HepG2 (cell line): ENCODE results near the gene GPR156. TPM values are rescaled to one million over a fixed set of nuclear protein-coding genes. Genes with fewer than 3 reads are reported as not detected.

Experiments used
- ATF3 ChIP-seq: sonication (generic); formaldehyde crosslinking; IDR thresholded peaks from 2 replicates; pipeline ENCODE4 v1.4.0; 2020; ENCODE audit warnings: missing genetic modification reagents
- GATAD2A ChIP-seq: IDR thresholded peaks from 2 replicates; pipeline ENCODE4 v1.6.1; 2016
- HMG20A ChIP-seq: IDR thresholded peaks from 2 replicates; pipeline ENCODE4 v1.6.1; 2016; ENCODE audit warnings: borderline replicate concordance
- HOXA5 ChIP-seq: sonication (generic); formaldehyde crosslinking; IDR thresholded peaks from 2 replicates; pipeline ENCODE4 v1.4.0; 2020; ENCODE audit warnings: missing genetic modification reagents
- KLF16 ChIP-seq, 2 experiments: sonication (generic) in 1 of 2; formaldehyde crosslinking in 1 of 2; IDR thresholded peaks; 2 replicates each; pipeline versions ENCODE4 v1.6.1 to v1.8.0; 2016 to 2023; ENCODE audit warnings: missing genetic modification reagents in 2 of 2, missing compliant biosample characterization in 1 of 2
- LRRFIP1 ChIP-seq: sonication (generic); formaldehyde crosslinking; conservative IDR thresholded peaks from 2 replicates; pipeline ENCODE4 v1.4.0; 2020; ENCODE audit warnings: missing genetic modification reagents
- RXRB ChIP-seq: IDR thresholded peaks from 2 replicates; pipeline ENCODE4 v1.6.1; 2016; ENCODE audit warnings: borderline replicate concordance, missing genetic modification reagents, missing compliant biosample characterization
- SNRNP70 ChIP-seq: fragments of 200-400 bp; formaldehyde crosslinking; IDR thresholded peaks from 2 replicates; pipeline ENCODE4 v1.6.1; 2017; ENCODE audit warnings: mild to moderate bottlenecking, low read depth, low read length, moderate library complexity
- SOX6 ChIP-seq, 2 experiments: fragments of 450-650 bp in 1 of 2; sonication (generic) in 1 of 2; formaldehyde crosslinking in 1 of 2; IDR thresholded peaks; 2 replicates each; pipeline versions ENCODE4 v1.4.0 to v1.6.1; 2017 to 2020; ENCODE audit warnings: antibody characterized with exemption in 1 of 2, mild to moderate bottlenecking in 1 of 2, missing genetic modification reagents in 1 of 2
- WIZ ChIP-seq: sonication (generic); formaldehyde crosslinking; IDR thresholded peaks from 2 replicates; pipeline ENCODE4 v1.5.1; 2020; ENCODE audit warnings: mild to moderate bottlenecking, missing genetic modification reagents
- ZEB1 ChIP-seq: IDR thresholded peaks from 2 replicates; pipeline ENCODE4 v1.6.1; 2012; ENCODE audit warnings: mild to moderate bottlenecking, low read depth, inconsistent platforms; ENCODE audit not compliant: insufficient replicate concordance
- ZNF121 ChIP-seq: sonication (generic); formaldehyde crosslinking; IDR thresholded peaks from 2 replicates; pipeline ENCODE4 v1.5.0; 2020; ENCODE audit warnings: mild to moderate bottlenecking, missing genetic modification reagents
- ZNF383 ChIP-seq: sonication (generic); formaldehyde crosslinking; IDR thresholded peaks from 2 replicates; pipeline ENCODE4 v1.4.0; 2020; ENCODE audit warnings: missing genetic modification reagents, mild to moderate bottlenecking, borderline replicate concordance
- ZNF629 ChIP-seq: sonication (generic); formaldehyde crosslinking; conservative IDR thresholded peaks from 2 replicates; pipeline ENCODE4 v1.5.0; 2020; ENCODE audit warnings: missing genetic modification reagents
- polyA plus RNA-seq, 8 experiments: library from polyadenylated mRNA; depleted of rRNA in 3 of 8; stranded (reverse) in 7 of 8; unstranded in 1 of 8; fragments of >200 nt; fragmentation: Illumina TruSeq in 4 of 8; extraction: Trizol in 4 of 8; gene quantifications; 2 replicates each; pipeline versions ENCODE4 v1.2.1 to v1.2.3, GENCODE V29; 2011 to 2016; ENCODE audit warnings: low read depth in 4 of 8, missing spikeins in 1 of 8, mixed read lengths in 1 of 8; ENCODE audit not compliant: insufficient read depth in 1 of 8
- total RNA-seq, 5 experiments: library from RNA; depleted of rRNA; stranded (reverse); fragments of >200 nt; fragmentation: Illumina TruSeq; extraction: Trizol; gene quantifications; 2 replicates each; pipeline ENCODE4 v1.2.3, GENCODE V29; 2016; ENCODE audit warnings: low read depth in 1 of 5
- TF ChIP-seq, protein P1 (sequence below): IDR thresholded peaks from 2 replicates; pipeline ENCODE4 v1.4.0; 2020; ENCODE audit warnings: mild to moderate bottlenecking, missing genetic modification reagents
- TF ChIP-seq, protein P2 (sequence below), 2 experiments: fragments of 450-650 bp in 1 of 2; sonication (generic) in 1 of 2; formaldehyde crosslinking; IDR thresholded peaks; 2 replicates each; pipeline versions ENCODE4 v1.5.0 to v1.8.0; 2020 to 2022; ENCODE audit warnings: mild to moderate bottlenecking in 1 of 2, missing genetic modification reagents in 1 of 2
- TF ChIP-seq, protein P3 (sequence below): sonication (generic); formaldehyde crosslinking; IDR thresholded peaks from 2 replicates; pipeline ENCODE4 v1.5.0; 2020; ENCODE audit warnings: mild to moderate bottlenecking, missing genetic modification reagents
- TF ChIP-seq, protein P4 (sequence below): sonication (generic); formaldehyde crosslinking; IDR thresholded peaks from 2 replicates; pipeline ENCODE4 v1.4.0; 2020; ENCODE audit warnings: missing genetic modification reagents, borderline replicate concordance

Gene GPR156
- total and polyA plus RNA-seq, 2 of the 13 experiments (the other 11 are each of a cell fraction or from before 2014, with no cell fraction given): not detected

DNA sequence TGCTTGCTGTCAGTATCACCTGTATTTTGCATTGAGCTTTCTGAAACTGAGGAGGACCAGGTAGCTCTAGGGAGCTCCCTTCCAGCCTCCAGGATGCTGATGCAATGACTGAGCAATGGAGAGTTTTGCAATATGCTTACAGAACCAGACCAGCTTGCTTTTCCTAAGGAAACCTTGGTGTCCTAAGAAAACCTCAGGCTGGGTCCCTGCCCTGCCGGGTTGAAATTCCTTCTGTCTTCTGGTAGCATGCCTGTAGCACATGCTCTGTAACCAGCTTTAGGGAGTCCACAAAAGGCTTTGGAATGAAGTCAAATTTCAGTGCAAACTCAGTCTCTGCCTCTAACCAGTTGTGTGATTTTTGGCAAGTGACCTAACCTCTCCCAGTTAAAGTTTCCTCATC, 125.0 kb downstream of the GPR156 start (continued):
- no peak for TF ChIP-seq ZEB1
- TF ChIP-seq ZNF383 (CRISPR knock-in tag): no peak
- TF ChIP-seq, protein P1, sequence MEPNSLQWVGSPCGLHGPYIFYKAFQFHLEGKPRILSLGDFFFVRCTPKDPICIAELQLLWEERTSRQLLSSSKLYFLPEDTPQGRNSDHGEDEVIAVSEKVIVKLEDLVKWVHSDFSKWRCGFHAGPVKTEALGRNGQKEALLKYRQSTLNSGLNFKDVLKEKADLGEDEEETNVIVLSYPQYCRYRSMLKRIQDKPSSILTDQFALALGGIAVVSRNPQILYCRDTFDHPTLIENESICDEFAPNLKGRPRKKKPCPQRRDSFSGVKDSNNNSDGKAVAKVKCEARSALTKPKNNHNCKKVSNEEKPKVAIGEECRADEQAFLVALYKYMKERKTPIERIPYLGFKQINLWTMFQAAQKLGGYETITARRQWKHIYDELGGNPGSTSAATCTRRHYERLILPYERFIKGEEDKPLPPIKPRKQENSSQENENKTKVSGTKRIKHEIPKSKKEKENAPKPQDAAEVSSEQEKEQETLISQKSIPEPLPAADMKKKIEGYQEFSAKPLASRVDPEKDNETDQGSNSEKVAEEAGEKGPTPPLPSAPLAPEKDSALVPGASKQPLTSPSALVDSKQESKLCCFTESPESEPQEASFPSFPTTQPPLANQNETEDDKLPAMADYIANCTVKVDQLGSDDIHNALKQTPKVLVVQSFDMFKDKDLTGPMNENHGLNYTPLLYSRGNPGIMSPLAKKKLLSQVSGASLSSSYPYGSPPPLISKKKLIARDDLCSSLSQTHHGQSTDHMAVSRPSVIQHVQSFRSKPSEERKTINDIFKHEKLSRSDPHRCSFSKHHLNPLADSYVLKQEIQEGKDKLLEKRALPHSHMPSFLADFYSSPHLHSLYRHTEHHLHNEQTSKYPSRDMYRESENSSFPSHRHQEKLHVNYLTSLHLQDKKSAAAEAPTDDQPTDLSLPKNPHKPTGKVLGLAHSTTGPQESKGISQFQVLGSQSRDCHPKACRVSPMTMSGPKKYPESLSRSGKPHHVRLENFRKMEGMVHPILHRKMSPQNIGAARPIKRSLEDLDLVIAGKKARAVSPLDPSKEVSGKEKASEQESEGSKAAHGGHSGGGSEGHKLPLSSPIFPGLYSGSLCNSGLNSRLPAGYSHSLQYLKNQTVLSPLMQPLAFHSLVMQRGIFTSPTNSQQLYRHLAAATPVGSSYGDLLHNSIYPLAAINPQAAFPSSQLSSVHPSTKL (CRISPR knock-in tag): peak; percentile 8; the same call in 1 of the 2 replicates
- 0 out of 2 replicates have a peak, but pooled peaks have one; percentile 43 for TF ChIP-seq HOXA5 (CRISPR knock-in tag)
- TF ChIP-seq, protein P2, sequence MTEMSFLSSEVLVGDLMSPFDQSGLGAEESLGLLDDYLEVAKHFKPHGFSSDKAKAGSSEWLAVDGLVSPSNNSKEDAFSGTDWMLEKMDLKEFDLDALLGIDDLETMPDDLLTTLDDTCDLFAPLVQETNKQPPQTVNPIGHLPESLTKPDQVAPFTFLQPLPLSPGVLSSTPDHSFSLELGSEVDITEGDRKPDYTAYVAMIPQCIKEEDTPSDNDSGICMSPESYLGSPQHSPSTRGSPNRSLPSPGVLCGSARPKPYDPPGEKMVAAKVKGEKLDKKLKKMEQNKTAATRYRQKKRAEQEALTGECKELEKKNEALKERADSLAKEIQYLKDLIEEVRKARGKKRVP (CRISPR knock-in tag; IDR thresholded peaks at IDR 0.05): peak in 1 of 2 experiments; percentile 99; a peak in 2 of 4 replicates
- TF ChIP-seq, protein P3, sequence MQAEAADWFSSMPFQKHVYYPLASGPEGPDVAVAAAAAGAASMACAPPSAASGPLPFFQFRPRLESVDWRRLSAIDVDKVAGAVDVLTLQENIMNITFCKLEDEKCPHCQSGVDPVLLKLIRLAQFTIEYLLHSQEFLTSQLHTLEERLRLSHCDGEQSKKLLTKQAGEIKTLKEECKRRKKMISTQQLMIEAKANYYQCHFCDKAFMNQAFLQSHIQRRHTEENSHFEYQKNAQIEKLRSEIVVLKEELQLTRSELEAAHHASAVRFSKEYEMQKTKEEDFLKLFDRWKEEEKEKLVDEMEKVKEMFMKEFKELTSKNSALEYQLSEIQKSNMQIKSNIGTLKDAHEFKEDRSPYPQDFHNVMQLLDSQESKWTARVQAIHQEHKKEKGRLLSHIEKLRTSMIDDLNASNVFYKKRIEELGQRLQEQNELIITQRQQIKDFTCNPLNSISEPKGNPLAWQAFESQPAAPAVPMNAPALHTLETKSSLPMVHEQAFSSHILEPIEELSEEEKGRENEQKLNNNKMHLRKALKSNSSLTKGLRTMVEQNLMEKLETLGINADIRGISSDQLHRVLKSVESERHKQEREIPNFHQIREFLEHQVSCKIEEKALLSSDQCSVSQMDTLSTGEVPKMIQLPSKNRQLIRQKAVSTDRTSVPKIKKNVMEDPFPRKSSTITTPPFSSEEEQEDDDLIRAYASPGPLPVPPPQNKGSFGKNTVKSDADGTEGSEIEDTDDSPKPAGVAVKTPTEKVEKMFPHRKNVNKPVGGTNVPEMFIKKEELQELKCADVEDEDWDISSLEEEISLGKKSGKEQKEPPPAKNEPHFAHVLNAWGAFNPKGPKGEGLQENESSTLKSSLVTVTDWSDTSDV (CRISPR knock-in tag): no peak
- no peak for TF ChIP-seq SOX6 (IDR thresholded peaks at IDR 0.05)
- TF ChIP-seq SOX6 (CRISPR knock-in tag; IDR thresholded peaks at IDR 0.05): 0 out of 2 replicates have a peak, but pooled peaks have one; percentile 22
- TF ChIP-seq, protein P4, sequence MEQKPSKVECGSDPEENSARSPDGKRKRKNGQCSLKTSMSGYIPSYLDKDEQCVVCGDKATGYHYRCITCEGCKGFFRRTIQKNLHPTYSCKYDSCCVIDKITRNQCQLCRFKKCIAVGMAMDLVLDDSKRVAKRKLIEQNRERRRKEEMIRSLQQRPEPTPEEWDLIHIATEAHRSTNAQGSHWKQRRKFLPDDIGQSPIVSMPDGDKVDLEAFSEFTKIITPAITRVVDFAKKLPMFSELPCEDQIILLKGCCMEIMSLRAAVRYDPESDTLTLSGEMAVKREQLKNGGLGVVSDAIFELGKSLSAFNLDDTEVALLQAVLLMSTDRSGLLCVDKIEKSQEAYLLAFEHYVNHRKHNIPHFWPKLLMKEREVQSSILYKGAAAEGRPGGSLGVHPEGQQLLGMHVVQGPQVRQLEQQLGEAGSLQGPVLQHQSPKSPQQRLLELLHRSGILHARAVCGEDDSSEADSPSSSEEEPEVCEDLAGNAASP: peak; percentile 80; the same call in 1 of the 2 replicates
- TF ChIP-seq LRRFIP1 (CRISPR knock-in tag): no peak
- TF ChIP-seq GATAD2A (CRISPR knock-in tag): peak; percentile 87
- TF ChIP-seq WIZ (CRISPR knock-in tag): no peak
- TF ChIP-seq ZNF629 (CRISPR knock-in tag): no peak
- peak; percentile 73 for TF ChIP-seq ATF3 (CRISPR knock-in tag)
- no peak for TF ChIP-seq ZNF121 (CRISPR knock-in tag)
- peak in 1 of 2 experiments; percentile 66; a peak in 2 of 4 replicates for TF ChIP-seq KLF16 (CRISPR knock-in tag; IDR thresholded peaks at IDR 0.05)
- TF ChIP-seq RXRB (CRISPR knock-in tag): peak; percentile 53
- TF ChIP-seq SNRNP70: no peak
- TF ChIP-seq HMG20A (CRISPR knock-in tag): peak; percentile 38; the same call in 1 of the 2 replicates
